Suprapubic skin (tissue), 4 donors: ENCODE results near the gene POLE4.

ENCODE experiments used
- EP300 ChIP-seq: sonication (generic); formaldehyde crosslinking; IDR thresholded peaks from one replicate; pipeline ENCODE4 v1.6.1; 2017; ENCODE audit warnings: antibody characterized with exemption
- POLR2A ChIP-seq, 2 donors: fragments of 450-650 bp; IDR thresholded peaks; one replicate each; pipeline ENCODE4 v1.6.1; 2017; ENCODE audit warnings: antibody characterized with exemption in 2 of 2, mild to moderate bottlenecking in 2 of 2, moderate library complexity in 2 of 2
- POLR2AphosphoS5 ChIP-seq, 3 donors: sonication (generic); formaldehyde crosslinking; IDR thresholded peaks; one replicate each; pipeline ENCODE4 v1.6.1; 2017; ENCODE audit warnings: antibody characterized with exemption in 3 of 3
- TF ChIP-seq, protein P1 (sequence below), 2 donors: fragments of 200-600 bp in 1 of 2; fragments of 450-650 bp in 1 of 2; sonication (generic) in 1 of 2; IDR thresholded peaks; one replicate each; pipeline ENCODE4 v1.5.1; 2016 to 2019; ENCODE audit warnings: antibody characterized with exemption in 2 of 2, mild to moderate bottlenecking in 1 of 2, moderate library complexity in 1 of 2

DNA sequence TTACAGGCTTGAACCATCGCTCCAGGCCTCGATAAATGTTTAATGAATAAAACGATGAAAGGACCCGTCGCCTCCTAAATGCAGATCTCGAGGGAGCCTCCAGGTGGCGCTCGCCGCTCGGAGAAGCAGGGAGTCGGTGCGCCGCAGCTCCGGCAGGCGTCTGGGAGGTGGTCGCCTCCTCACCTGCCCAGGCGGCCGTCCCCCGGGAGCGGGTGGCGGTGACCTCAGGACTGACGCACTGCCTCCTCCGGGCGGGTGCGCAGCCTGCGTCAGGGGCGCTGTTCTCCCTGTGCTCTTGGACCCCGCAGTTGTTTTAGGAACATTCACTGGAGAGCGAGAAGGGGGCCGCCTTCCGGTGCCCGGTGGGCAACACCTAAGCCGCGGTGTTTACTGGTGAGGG is 38.6 kb upstream of the POLE4 start:
- TF ChIP-seq EP300 = no peak
- TF ChIP-seq POLR2A (IDR thresholded peaks at IDR 0.05) = no peak
- TF ChIP-seq, protein P1, sequence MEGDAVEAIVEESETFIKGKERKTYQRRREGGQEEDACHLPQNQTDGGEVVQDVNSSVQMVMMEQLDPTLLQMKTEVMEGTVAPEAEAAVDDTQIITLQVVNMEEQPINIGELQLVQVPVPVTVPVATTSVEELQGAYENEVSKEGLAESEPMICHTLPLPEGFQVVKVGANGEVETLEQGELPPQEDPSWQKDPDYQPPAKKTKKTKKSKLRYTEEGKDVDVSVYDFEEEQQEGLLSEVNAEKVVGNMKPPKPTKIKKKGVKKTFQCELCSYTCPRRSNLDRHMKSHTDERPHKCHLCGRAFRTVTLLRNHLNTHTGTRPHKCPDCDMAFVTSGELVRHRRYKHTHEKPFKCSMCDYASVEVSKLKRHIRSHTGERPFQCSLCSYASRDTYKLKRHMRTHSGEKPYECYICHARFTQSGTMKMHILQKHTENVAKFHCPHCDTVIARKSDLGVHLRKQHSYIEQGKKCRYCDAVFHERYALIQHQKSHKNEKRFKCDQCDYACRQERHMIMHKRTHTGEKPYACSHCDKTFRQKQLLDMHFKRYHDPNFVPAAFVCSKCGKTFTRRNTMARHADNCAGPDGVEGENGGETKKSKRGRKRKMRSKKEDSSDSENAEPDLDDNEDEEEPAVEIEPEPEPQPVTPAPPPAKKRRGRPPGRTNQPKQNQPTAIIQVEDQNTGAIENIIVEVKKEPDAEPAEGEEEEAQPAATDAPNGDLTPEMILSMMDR (IDR thresholded peaks at IDR 0.05) = peak in 1 of 2 donors; percentile 66
- no peak for TF ChIP-seq POLR2AphosphoS5 (IDR thresholded peaks at IDR 0.05)
